ENCODE data around the gene SPZ1. TPM values are rescaled to one million over a fixed set of nuclear protein-coding genes. Genes with fewer than 3 reads are reported as not detected.

SPZ1 gene
- total RNA-seq, 2 donors from 2014 or later, result not detected

DNA sequence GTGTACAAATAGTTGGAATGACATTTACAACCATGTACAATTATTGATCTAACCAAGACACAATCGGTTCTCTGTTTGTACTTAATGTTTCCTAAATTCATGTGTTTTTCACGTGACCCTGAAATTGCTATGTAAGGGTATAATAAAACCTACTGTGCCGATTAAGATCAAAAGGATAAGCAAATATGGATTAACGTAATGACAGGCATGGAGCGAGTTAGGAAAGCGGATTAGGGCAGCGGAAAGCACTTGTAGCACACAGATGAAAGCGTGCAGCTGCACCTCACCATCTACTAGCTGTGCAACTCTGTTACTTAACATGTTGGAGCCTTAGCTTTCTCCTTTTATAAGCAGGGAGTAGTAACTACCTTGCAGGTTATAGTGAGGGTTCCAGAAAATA is 49.7 kb downstream of the SPZ1 start:
- no peak for DNase-seq (ENCODE audit: low spot score in 2 of 2)
- H3K36me3 Mint-ChIP-seq, result no peaks in the 10 kb centered on the region
- peaks cover 0 to 4% of the 10 kb centered on the region in 2 donors for H3K9me3 Mint-ChIP-seq
- no peak overlapping the region for H3K27ac Mint-ChIP-seq
- no peak for ATAC-seq

DNA sequence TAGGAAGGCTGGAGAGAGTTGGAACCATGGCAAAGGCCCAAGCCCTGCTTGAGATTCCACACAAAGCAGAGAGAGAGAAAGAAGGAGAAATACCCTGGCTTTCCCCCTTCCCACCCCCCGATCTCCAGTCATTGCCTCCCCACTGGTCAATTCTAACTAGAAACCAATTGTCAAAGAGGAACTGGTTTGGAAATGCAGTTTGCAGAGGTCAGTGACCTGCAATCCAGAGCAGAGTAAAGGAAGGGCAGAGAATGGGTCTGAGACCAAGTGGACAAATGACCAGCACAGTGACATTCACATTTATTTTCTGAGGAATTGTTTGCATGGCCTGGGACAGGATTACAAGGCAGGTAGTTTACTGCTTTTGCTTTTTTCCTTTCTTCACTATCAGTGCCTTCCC is 50.6 kb downstream of the SPZ1 start:
- H3K36me3 Mint-ChIP-seq, result no peaks in the 10 kb centered on the region
- ATAC-seq, result no peak
- H3K9me3 Mint-ChIP-seq, result peaks cover 0 to 4% of the 10 kb centered on the region in 2 donors
- peak overlapping the region in 1 of 2 donors; percentile 53 for H3K27ac Mint-ChIP-seq
- no peak for DNase-seq (ENCODE audit: low spot score in 2 of 2)

Other genes with a start within 250 kb of the SPZ1 start
- 10 to 100 TPM; 34.4 to 50.4 TPM for gene SERINC5, start 64.0 kb upstream of the SPZ1 start, total RNA-seq
- gene ZFYVE16, start 88.1 kb downstream of the SPZ1 start, total RNA-seq, result 10 to 100 TPM; 11.2 to 29.9 TPM
- gene FAM151B, start 168.1 kb downstream of the SPZ1 start, total RNA-seq, result under 1 TPM; 0.14 to 0.52 TPM